ENCODE results near the gene C2orf74. TPM values are rescaled to one million over a fixed set of nuclear protein-coding genes. Genes with fewer than 3 reads are reported as not detected.

C2orf74 gene
- 16.5 to 22.3 TPM (median 18.1 TPM) in 5 replicates for total RNA-seq (2022; extraction: Qiagen RNA extraction; ENCODE audit: low read depth)

DNA sequence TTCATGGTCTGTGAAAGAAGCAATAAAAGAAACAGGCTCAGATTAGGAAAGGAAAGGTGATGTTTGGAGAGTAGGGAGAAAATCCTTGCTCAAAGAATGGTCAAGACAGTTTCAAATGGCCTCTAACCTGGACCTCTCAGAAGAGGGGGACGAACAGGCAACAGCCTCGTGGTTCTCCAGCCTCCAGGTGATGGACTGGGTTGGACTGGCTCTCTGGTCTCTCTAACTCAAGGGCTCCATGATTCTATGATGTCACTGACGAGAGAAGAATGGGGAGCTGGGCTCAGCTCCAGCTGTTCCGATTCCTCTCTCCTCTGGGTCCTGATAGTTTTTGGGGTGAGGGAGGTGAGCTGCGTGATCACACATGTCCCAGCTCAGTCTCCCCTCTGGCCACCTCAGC, at the start of gene C2orf74:
TSS of gene C2orf74 (plus strand) at position 301 of the 400 bp plus-strand sequence. CDS start 327 bp downstream, outside the sequence.

Other genes with a start within 250 kb of the C2orf74 start
- gene PEX13, start 144.5 kb upstream of the C2orf74 start, total RNA-seq (2022; extraction: Qiagen RNA extraction; ENCODE audit: low read depth), result 13.8 to 18.2 TPM (median 14.6 TPM) in 5 replicates
- gene PUS10, start 143.9 kb upstream of the C2orf74 start, total RNA-seq (2022; extraction: Qiagen RNA extraction; ENCODE audit: low read depth), result 2.4 to 3.6 TPM (median 2.6 TPM) in 5 replicates
- gene SANBR, start 96.3 kb upstream of the C2orf74 start, total RNA-seq (2022; extraction: Qiagen RNA extraction; ENCODE audit: low read depth), result 7.9 to 15.4 TPM (median 12.9 TPM) in 5 replicates